ENCODE data around the gene ABCG8. TPM values are rescaled to one million over a fixed set of nuclear protein-coding genes. Genes with fewer than 3 reads are reported as not detected.
A peak's percentile ranks its signal among the peaks of the same experiment; 100 is the strongest.

Gene ABCG8
- total RNA-seq, 3 donors from 2014 or later (not counting 1 experiment from before 2014, with no cell fraction given) = not detected

GRCh38 chr2:43924463-43924862 lies 85.7 kb downstream of the ABCG8 start:
- H3K36me3 Mint-ChIP-seq = peaks cover under 1% of the 10 kb centered on the region

GRCh38 chr2:43925431-43925830 lies 86.7 kb downstream of the ABCG8 start:
- Mint-ChIP-seq H3K4me1 (no peaks in the 10 kb centered on the region), H3K36me3 (peaks cover 6% of the 10 kb centered on the region)

More at GRCh38 chr2:43924463-43924862, 85.7 kb downstream of the ABCG8 start:
- Histone ChIP-seq H3K27me3 (ENCODE audit: control insufficient read depth, insufficient read depth, low read length) (no peaks in the 10 kb centered on the region), H3K9me3 (ENCODE audit: control insufficient read depth, insufficient read depth, low read length) (no peaks in the 10 kb centered on the region), H3K27ac (ENCODE audit: low read length) (no peak overlapping the region), H3K36me3 (ENCODE audit: control insufficient read depth, insufficient read depth, low read length) (peaks cover 29% of the 10 kb centered on the region), H3K4me1 (ENCODE audit: control insufficient read depth, insufficient read depth, low read length) (no peaks in the 10 kb centered on the region), H3K4me3 (ENCODE audit: low read length) (no peak overlapping the region)
- no peak for TF ChIP-seq CTCF (IDR thresholded peaks at IDR 0.05)
- Mint-ChIP-seq H3K4me3 (no peak overlapping the region), H3K27me3 (ENCODE audit: low read depth in 2 of 2) (no peaks in the 10 kb centered on the region), H3K27ac (no peak overlapping the region), H3K9me3 (no peaks in the 10 kb centered on the region), H3K4me1 (no peaks in the 10 kb centered on the region)
- no peak for DNase-seq
- intact Hi-C loops (cut with micrococcal nuclease) = no loop called here
- ATAC-seq = no peak
- 100% methylated on average over 1 of the region's 2 CpGs for WGBS (ENCODE audit: insufficient coverage)

GRCh38 chr2:43927442-43927841 lies 88.7 kb downstream of the ABCG8 start:
- intact Hi-C loops (cut with micrococcal nuclease) = no loop called here
- H3K4me1 ChIP-seq (ENCODE audit: control insufficient read depth, insufficient read depth, low read length) = no peaks in the 10 kb centered on the region
- no peak for TF ChIP-seq CTCF (IDR thresholded peaks at IDR 0.05)
- Mint-ChIP-seq H3K36me3 (peaks cover 10% of the 10 kb centered on the region), H3K27ac (peak overlapping the region in 1 of 2 donors; percentile 18), H3K9me3 (no peaks in the 10 kb centered on the region), H3K27me3 (ENCODE audit: low read depth in 2 of 2) (no peaks in the 10 kb centered on the region), H3K4me3 (no peak overlapping the region), H3K4me1 (no peaks in the 10 kb centered on the region)
- ATAC-seq (no peak), DNase-seq (peak in 1 of 2 donors; percentile 6)
- 69% methylated on average over 4 of the region's 4 CpGs for whole genome bisulfite sequencing (ENCODE audit: insufficient coverage)
- no peak overlapping the region for H3K4me3 ChIP-seq (ENCODE audit: low read length)
- H3K27ac ChIP-seq (ENCODE audit: low read length) = no peak overlapping the region
- H3K36me3 ChIP-seq (ENCODE audit: control insufficient read depth, insufficient read depth, low read length) = peaks cover 36% of the 10 kb centered on the region
- H3K9me3 ChIP-seq (ENCODE audit: control insufficient read depth, insufficient read depth, low read length) = no peaks in the 10 kb centered on the region
- no peaks in the 10 kb centered on the region for H3K27me3 ChIP-seq (ENCODE audit: control insufficient read depth, insufficient read depth, low read length)

More at GRCh38 chr2:43925431-43925830, 86.7 kb downstream of the ABCG8 start:
- Mint-ChIP-seq H3K4me3 (no peak overlapping the region), H3K9me3 (no peaks in the 10 kb centered on the region), H3K27ac (no peak overlapping the region), H3K27me3 (ENCODE audit: low read depth in 2 of 2) (no peaks in the 10 kb centered on the region)
- no peaks in the 10 kb centered on the region for H3K4me1 ChIP-seq (ENCODE audit: control insufficient read depth, insufficient read depth, low read length)
- no peak overlapping the region for H3K27ac ChIP-seq (ENCODE audit: low read length)
- peaks cover 35% of the 10 kb centered on the region for H3K36me3 ChIP-seq (ENCODE audit: control insufficient read depth, insufficient read depth, low read length)
- intact Hi-C loops (cut with micrococcal nuclease) = no loop called here
- no peak overlapping the region for H3K4me3 ChIP-seq (ENCODE audit: low read length)
- ATAC-seq (no peak), DNase-seq (no peak)
- TF ChIP-seq CTCF (IDR thresholded peaks at IDR 0.05) = no peak
- H3K9me3 ChIP-seq (ENCODE audit: control insufficient read depth, insufficient read depth, low read length) = no peaks in the 10 kb centered on the region
- 99% methylated on average over 4 of the region's 4 CpGs for WGBS (ENCODE audit: insufficient coverage)
- no peaks in the 10 kb centered on the region for H3K27me3 ChIP-seq (ENCODE audit: control insufficient read depth, insufficient read depth, low read length)

- Mint-ChIP-seq H3K4me3 (no peak overlapping the region), H3K27me3 (ENCODE audit: low read depth in 2 of 2) (no peaks in the 10 kb centered on the region), H3K9me3 (no peaks in the 10 kb centered on the region), H3K36me3 (peaks cover 20% of the 10 kb centered on the region), H3K4me1 (no peaks in the 10 kb centered on the region), H3K27ac (no peak overlapping the region)
- H3K4me1 ChIP-seq (ENCODE audit: control insufficient read depth, insufficient read depth, low read length) = no peaks in the 10 kb centered on the region
- H3K27me3 ChIP-seq (ENCODE audit: control insufficient read depth, insufficient read depth, low read length) = no peaks in the 10 kb centered on the region
- no peak for TF ChIP-seq CTCF (IDR thresholded peaks at IDR 0.05)
- intact Hi-C loops (cut with micrococcal nuclease) = no loop called here
- 100% methylated on average over 2 of the region's 3 CpGs for WGBS (ENCODE audit: insufficient coverage)
- no peak overlapping the region for H3K4me3 ChIP-seq (ENCODE audit: low read length)
- no peaks in the 10 kb centered on the region for H3K9me3 ChIP-seq (ENCODE audit: control insufficient read depth, insufficient read depth, low read length)
- H3K27ac ChIP-seq (ENCODE audit: low read length) = no peak overlapping the region
- no peak for ATAC-seq
- DNase-seq = no peak
- peaks cover 34% of the 10 kb centered on the region for H3K36me3 ChIP-seq (ENCODE audit: control insufficient read depth, insufficient read depth, low read length)
Observed at GRCh38 chr2:43931293-43931692, 92.5 kb downstream of the ABCG8 start.
